ENCODE measurements around the gene BRI3.

Gene BRI3

GRCh38 chr7:98254516-98254915 lies 27.0 kb upstream of the BRI3 start:
- no peak for DNase-seq

GRCh38 chr7:98254951-98255610 lies 26.4 kb upstream of the BRI3 start:
- no peak for DNase-seq

- DNase-seq = no peak
These were observed 25.1 kb upstream of the BRI3 start for GRCh38 chr7:98256431-98256830.

- DNase-seq = no peak
These were observed 23.8 kb upstream of the BRI3 start for GRCh38 chr7:98257701-98258100.

GRCh38 chr7:98265841-98266271 lies 15.6 kb upstream of the BRI3 start:
- DNase-seq = no peak

- DNase-seq = no peak
These were observed 14.6 kb upstream of the BRI3 start for GRCh38 chr7:98266840-98267239.

- DNase-seq = no peak
These were observed 14.2 kb upstream of the BRI3 start for GRCh38 chr7:98267303-98267702.

- no peak for DNase-seq
These were observed 5.2 kb upstream of the BRI3 start for GRCh38 chr7:98276241-98276761.

- DNase-seq = no peak
These were observed 3.1 kb upstream of the BRI3 start for GRCh38 chr7:98278408-98278807.

GRCh38 chr7:98278936-98279335 lies 2.5 kb upstream of the BRI3 start:
- DNase-seq = no peak

- no peak for DNase-seq
These were observed 1.2 kb upstream of the BRI3 start for GRCh38 chr7:98280296-98280695.

GRCh38 chr7:98281757-98282606 lies 496 bp downstream of the BRI3 start:
- DNase-seq = no peak

GRCh38 chr7:98282703-98283102 lies 1.2 kb downstream of the BRI3 start:
- DNase-seq = no peak

- DNase-seq = no peak
These were observed 1.8 kb downstream of the BRI3 start for GRCh38 chr7:98283127-98283886.

- no peak for DNase-seq
These were observed 2.4 kb downstream of the BRI3 start for GRCh38 chr7:98283887-98284222.

- no peak for DNase-seq
These were observed 3.0 kb downstream of the BRI3 start for GRCh38 chr7:98284335-98285036.

- no peak for DNase-seq
These were observed 3.9 kb downstream of the BRI3 start for GRCh38 chr7:98285157-98286092.

- no peak for DNase-seq
These were observed 4.6 kb downstream of the BRI3 start for GRCh38 chr7:98286093-98286539.

- DNase-seq = no peak
These were observed 5.4 kb downstream of the BRI3 start for GRCh38 chr7:98286701-98287485.

GRCh38 chr7:98287486-98287959 lies 6.0 kb downstream of the BRI3 start:
- DNase-seq = no peak

All from stimulated activated CD4-positive, alpha-beta T cell treated with anti-CD3 and anti-CD28 coated beads, Interleukin-4, amount 100 ng/mL, for 4 hours (primary cell).